ENCODE measurements around the gene SLC27A6.

DNA sequence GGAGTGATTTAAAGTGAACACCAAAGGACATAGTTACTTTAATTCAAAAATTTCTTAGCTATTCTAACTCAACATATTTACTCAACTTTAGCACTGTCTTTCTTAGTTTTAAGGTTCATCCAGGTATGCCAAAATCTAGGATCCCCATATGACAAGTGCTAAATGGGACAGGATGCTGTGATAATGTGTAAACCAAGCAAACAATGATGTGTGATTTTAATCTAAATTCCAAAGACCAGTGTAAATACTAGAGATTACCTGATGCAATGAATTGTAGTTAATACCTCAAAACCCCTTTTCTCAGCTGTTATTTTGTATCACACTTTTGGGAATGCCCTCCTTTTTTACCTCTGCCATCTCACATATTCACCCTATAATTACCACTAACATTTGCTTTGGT is 102.5 kb downstream of the SLC27A6 start:
- TF ChIP-seq, protein P1, sequence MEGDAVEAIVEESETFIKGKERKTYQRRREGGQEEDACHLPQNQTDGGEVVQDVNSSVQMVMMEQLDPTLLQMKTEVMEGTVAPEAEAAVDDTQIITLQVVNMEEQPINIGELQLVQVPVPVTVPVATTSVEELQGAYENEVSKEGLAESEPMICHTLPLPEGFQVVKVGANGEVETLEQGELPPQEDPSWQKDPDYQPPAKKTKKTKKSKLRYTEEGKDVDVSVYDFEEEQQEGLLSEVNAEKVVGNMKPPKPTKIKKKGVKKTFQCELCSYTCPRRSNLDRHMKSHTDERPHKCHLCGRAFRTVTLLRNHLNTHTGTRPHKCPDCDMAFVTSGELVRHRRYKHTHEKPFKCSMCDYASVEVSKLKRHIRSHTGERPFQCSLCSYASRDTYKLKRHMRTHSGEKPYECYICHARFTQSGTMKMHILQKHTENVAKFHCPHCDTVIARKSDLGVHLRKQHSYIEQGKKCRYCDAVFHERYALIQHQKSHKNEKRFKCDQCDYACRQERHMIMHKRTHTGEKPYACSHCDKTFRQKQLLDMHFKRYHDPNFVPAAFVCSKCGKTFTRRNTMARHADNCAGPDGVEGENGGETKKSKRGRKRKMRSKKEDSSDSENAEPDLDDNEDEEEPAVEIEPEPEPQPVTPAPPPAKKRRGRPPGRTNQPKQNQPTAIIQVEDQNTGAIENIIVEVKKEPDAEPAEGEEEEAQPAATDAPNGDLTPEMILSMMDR (conservative IDR thresholded peaks at IDR 0.05; ENCODE audit: low read depth, low read length), result no peak
- TF ChIP-seq EZH2 (IDR thresholded peaks at IDR 0.05; ENCODE audit: borderline replicate concordance, low read depth, low read length, poor library complexity, severe bottlenecking), result no peak

Measured in A673 (cell line).